Stimulated activated naive CD8-positive, alpha-beta T cell treated with anti-CD3 and anti-CD28 coated beads, Interleukin-15, amount 100 ng/mL, for 72 hours (primary cell): Measurements from ENCODE around the gene ATOX1.
"Not testable (repeated sequence)": the region's sequence is repeated elsewhere in the genome, so short reads cannot be mapped to it uniquely, and the experiment has no call there.

ENCODE experiments used
- ATAC-seq: fragments of 150-1000 bp; cut with Tn5 transposase; 2 replicates; pipeline ENCODE4 v1.10.0; 2021; ENCODE audit warnings: mild to moderate bottlenecking, moderate library complexity
- DNase-seq, 2 donors: peaks; one replicate each; pipeline ENCODE4 v3.0.0; 2021 to 2022
- H3K27ac Mint-ChIP-seq, 2 donors: one replicate each; pipeline ENCODE4 v1.8.0; 2022; ENCODE audit warnings: mild to moderate bottlenecking in 2 of 2, mixed read lengths in 2 of 2, moderate library complexity in 2 of 2
- H3K27me3 Mint-ChIP-seq: one replicate; pipeline ENCODE4 v1.8.0; 2022; ENCODE audit warnings: mixed read lengths
- H3K4me1 Mint-ChIP-seq: one replicate; pipeline ENCODE4 v1.8.0; 2022; ENCODE audit warnings: mild to moderate bottlenecking, mixed read lengths
- H3K4me3 Mint-ChIP-seq, 2 donors: one replicate each; pipeline ENCODE4 v1.8.0; 2022; ENCODE audit warnings: mild to moderate bottlenecking in 2 of 2, mixed read lengths in 2 of 2, moderate library complexity in 1 of 2
- H3K9me3 Mint-ChIP-seq, 2 donors: one replicate each; pipeline ENCODE4 v1.8.0; 2022; ENCODE audit warnings: mixed read lengths in 2 of 2

The ATOX1 gene, protein sequence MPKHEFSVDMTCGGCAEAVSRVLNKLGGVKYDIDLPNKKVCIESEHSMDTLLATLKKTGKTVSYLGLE

DNA sequence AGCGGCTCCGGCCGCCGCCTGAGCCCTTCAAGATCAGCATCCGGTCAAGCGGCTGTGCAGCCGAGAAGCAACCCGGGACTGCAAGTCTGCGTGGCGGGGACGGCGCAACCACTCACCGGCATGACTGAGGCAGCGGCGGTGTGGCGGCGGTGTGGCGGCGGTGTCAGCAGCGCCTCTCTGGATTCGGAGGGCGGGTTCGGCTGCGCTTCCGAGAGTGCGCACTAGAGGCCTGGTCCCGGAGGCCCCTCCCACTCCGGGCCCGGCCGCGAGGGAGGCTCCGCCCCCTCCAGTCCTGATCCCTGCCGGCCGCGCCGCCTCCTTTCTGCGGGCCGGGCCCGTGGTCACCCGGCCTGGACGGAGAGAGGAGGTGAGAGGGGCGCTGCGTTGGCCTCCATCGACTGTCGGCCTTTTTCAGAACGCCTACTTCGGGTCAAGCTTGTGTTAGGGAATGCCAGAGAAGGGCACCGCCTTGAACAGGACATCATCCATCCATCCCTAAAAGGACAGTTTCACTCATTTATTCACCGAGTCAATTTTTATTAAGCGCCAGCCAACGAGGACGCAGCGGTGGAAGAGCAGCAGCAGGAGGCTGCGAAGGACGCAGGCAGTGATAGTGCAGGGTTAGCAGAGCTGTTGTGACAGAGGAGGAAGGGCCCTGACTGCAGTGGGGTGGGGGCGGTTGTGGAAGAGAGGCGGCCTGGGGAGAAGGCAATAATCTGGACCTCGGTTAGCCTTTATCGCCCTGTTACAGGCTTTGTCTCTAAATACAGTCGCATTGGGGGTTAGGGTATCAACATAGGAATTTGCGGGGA lies at the start of gene ATOX1:
Gene ATOX1, minus strand, starts transcription at position 202 of the 812 bp plus-strand sequence. Its CDS starts 80 bp downstream, at position 122.
- peaks cover 47% of the 10 kb centered on the region for H3K4me1 Mint-ChIP-seq

DNA sequence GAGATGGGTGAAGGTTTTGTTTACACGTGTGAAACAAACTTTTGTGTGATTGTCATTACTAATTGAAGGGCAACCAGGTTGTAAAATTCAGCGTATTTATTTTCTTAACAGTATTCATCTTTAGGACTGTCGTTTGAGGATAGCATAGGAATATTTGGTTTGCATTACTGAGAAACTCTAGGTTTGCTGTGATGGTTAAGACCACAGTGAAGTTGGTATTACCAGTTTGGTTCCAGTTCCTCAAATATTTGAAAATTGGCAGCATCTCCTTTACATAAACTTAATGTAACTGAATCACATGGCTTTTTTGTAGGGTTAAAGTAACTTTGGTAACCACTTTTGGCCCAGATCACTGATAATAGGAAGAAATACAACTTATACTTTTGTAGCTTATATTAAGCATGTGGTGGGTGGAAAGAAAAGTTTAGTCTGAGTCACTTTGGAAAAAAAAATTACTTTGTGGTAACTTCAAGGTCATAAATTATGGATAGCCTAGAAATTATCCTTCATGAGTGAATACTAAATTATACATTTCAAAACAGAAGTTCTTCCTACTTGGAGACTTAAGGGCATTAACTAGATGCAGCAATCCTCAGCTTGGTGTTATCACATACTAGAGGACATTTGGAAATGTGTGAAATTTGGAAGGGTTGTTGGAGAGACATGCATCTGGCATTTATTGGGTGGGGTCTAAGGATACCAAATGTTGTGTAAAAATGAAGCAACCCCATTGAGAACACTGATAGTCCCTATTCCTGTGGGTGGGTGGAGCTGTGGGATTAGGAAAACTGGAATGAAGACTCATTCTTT lies 47.2 kb upstream of the ATOX1 start:
- peak overlapping the region in 1 of 2 donors; percentile 53 for H3K27ac Mint-ChIP-seq
- no peak overlapping the region for H3K4me3 Mint-ChIP-seq
- H3K4me1 Mint-ChIP-seq, result peaks cover 40% of the 10 kb centered on the region
- H3K9me3 Mint-ChIP-seq, result peaks cover 5 to 6% of the 10 kb centered on the region in 2 donors
- DNase-seq, result no peak
- no peak for ATAC-seq
- no peaks in the 10 kb centered on the region for H3K27me3 Mint-ChIP-seq

More for the DNA sequence above, at the start of gene ATOX1:
- Mint-ChIP-seq H3K27me3 (no peaks in the 10 kb centered on the region), H3K9me3 (no peaks in the 10 kb centered on the region), H3K4me3 (peak within 1 kb of the TSS; percentile 85 to 98), H3K27ac (peak within 1 kb of the TSS; percentile 90 to 98)
- ATAC-seq (peak; percentile 97), DNase-seq (peak; percentile 89 to 92)

DNA sequence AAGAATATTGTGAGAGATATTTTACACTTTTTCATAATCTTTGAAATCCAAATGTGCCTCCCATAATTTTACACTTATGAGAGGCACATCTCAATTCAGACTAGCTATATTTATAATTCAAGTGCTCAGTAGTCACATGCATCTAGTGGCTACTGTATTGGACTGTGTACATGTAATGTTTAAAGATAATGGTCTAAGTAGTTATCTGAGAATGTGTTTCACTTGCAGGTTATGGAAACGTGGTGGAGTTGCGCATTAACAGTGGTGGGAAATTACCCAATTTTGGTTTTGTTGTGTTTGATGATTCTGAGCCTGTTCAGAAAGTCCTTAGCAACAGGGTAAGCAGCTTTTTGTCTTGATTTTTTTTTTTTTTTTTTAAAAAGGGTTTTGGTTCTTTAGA lies 42.1 kb upstream of the ATOX1 start:
- H3K27me3 Mint-ChIP-seq, result no peaks in the 10 kb centered on the region
- no peak overlapping the region for H3K4me3 Mint-ChIP-seq
- H3K27ac Mint-ChIP-seq, result peak overlapping the region; percentile 19 to 62
- ATAC-seq (peak; percentile 63), DNase-seq (no peak)
- H3K4me1 Mint-ChIP-seq, result peaks cover 48% of the 10 kb centered on the region
- no peaks in the 10 kb centered on the region for H3K9me3 Mint-ChIP-seq

DNA sequence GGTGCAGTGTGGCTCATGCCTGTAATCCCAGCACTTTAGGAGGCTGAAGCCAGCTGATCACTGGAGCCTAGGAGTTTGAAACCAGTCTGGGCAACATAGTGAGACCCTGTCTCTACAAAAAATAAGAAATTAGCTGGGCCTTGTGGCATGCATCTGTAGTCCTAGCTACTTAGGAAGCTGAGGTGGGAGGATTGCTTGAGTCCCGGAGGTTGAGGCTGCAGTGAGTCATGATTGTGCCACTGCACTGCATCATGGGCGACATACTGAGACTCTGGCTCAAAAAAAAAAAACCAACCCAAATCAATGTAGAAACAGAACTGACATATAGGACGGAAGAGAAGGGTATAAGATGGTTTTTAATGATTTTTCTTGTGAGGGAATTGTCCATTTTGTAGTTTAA lies 41.0 kb upstream of the ATOX1 start:
- Mint-ChIP-seq H3K27ac (peak overlapping the region in 1 of 2 donors; percentile 56), H3K9me3 (no peaks in the 10 kb centered on the region), H3K27me3 (no peaks in the 10 kb centered on the region), H3K4me1 (peaks cover 48% of the 10 kb centered on the region), H3K4me3 (no peak overlapping the region)
- ATAC-seq, result no peak
- no peak for DNase-seq

DNA sequence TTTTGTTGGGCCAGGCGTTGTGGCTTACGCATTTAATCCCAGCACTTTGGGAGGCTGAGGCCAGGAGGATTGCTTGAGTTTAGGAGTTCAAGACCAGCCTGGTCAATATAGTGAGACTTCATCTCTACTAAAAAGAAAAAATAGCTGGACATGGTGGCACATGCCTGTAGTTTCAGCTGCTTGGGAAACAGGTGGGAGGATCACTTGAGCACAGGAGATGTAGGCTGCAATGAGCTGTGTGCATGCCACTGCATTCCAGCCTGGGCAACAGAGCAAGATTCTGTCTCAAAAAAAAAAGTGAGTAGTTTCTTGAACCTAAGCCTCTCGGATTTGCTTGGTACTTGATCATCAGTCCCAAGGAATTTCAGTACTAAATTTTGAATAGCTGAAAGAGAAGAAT lies 40.2 kb upstream of the ATOX1 start:
- no peak for DNase-seq
- H3K27ac Mint-ChIP-seq, result no peak overlapping the region
- H3K9me3 Mint-ChIP-seq, result no peaks in the 10 kb centered on the region
- no peaks in the 10 kb centered on the region for H3K27me3 Mint-ChIP-seq
- ATAC-seq, result no peak
- H3K4me1 Mint-ChIP-seq, result peaks cover 45% of the 10 kb centered on the region
- no peak overlapping the region for H3K4me3 Mint-ChIP-seq

DNA sequence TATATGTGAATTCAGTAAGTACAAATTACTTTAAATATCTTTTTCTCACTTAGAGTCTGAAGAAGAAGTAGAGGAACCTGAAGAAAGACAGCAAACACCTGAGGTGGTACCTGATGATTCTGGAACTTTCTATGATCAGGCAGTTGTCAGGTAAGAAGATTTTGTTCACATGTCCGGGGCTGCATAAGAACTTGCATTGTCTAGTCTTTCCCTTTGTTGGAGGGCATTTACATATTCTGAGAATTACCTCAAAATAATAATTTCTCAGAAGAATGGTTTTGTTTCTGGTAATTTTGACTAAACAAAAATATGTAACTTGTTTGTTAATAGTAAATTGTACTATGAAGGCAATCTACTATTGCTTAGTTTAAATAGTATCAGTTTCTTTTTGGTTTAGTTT lies 37.0 kb upstream of the ATOX1 start:
- H3K27ac Mint-ChIP-seq, result peak overlapping the region in 1 of 2 donors; percentile 34
- H3K27me3 Mint-ChIP-seq, result no peaks in the 10 kb centered on the region
- no peak overlapping the region for H3K4me3 Mint-ChIP-seq

DNA sequence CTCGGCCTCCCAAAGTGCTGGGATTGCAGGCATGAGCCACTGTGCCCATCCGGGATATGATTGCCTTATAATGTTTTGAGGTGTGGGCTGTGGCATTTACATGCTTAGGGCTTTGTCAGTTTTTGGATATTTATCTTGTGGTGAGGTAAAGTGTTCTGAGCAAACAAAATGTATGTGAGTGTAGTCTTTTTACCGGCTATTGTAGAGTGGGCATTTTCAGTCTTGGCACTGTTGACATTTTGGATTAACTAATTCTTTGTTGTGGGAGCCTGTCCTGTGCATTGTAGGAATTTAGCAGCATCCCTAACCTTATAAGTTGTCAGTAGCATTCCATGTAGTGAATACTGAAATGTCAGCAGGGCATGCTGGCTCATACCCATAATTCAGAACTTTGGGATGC lies 34.9 kb upstream of the ATOX1 start:
- DNase-seq (no peak), ATAC-seq (no peak)
- H3K9me3 Mint-ChIP-seq, result no peaks in the 10 kb centered on the region
- peaks cover 23% of the 10 kb centered on the region for H3K4me1 Mint-ChIP-seq
- no peaks in the 10 kb centered on the region for H3K27me3 Mint-ChIP-seq
- H3K4me3 Mint-ChIP-seq, result no peak overlapping the region
- no peak overlapping the region for H3K27ac Mint-ChIP-seq

More for the DNA sequence above, 37.0 kb upstream of the ATOX1 start:
- ATAC-seq (no peak), DNase-seq (no peak)
- no peaks in the 10 kb centered on the region for H3K9me3 Mint-ChIP-seq
- H3K4me1 Mint-ChIP-seq, result peaks cover 40% of the 10 kb centered on the region

DNA sequence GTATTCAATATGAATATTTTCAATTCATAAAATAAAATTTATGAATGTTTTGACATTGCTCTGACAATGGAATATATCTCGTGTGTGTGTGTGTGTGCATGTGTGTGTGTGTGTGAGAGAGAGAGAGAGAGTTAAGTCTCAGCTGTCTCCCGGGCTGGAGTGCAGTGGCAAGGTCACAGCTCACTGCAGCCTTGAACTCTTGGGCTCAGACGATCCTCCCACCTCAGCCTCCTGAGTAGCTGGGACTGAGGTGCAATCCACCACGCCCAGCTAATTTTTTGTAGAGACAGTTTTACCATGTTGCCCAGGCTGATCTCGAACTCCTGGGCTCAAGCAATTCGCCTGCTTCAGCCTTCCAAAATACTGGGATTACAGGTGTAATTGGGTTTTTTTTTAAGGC lies 29.4 kb upstream of the ATOX1 start:
- H3K4me3 Mint-ChIP-seq, result no peak overlapping the region
- ATAC-seq (no peak), DNase-seq (no peak)
- peaks cover 21% of the 10 kb centered on the region for H3K4me1 Mint-ChIP-seq
- H3K27ac Mint-ChIP-seq, result no peak overlapping the region
- H3K27me3 Mint-ChIP-seq, result no peaks in the 10 kb centered on the region
- H3K9me3 Mint-ChIP-seq, result no peaks in the 10 kb centered on the region

DNA sequence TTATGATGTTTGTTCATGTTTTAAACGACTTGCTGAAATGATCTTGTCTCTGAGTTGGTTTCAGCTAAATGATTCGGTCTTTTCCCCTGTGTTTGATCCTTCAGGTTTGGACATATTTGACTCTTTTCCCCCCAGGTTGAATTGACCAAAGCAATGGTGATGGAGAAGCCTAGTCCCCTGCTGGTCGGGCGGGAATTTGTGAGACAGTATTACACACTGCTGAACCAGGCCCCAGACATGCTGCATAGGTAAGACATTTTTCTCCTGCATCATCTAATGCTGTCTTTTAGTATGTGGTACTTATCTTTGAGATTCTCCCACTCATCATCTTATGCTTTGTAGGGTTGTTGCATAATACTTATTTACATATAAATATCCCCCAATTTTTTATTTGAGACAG lies 28.0 kb upstream of the ATOX1 start:
- ATAC-seq (no peak), DNase-seq (no peak)
- Mint-ChIP-seq H3K4me3 (no peak overlapping the region), H3K9me3 (no peaks in the 10 kb centered on the region), H3K27ac (peak overlapping the region in 1 of 2 donors; percentile 83), H3K4me1 (peaks cover 34% of the 10 kb centered on the region), H3K27me3 (no peaks in the 10 kb centered on the region)

DNA sequence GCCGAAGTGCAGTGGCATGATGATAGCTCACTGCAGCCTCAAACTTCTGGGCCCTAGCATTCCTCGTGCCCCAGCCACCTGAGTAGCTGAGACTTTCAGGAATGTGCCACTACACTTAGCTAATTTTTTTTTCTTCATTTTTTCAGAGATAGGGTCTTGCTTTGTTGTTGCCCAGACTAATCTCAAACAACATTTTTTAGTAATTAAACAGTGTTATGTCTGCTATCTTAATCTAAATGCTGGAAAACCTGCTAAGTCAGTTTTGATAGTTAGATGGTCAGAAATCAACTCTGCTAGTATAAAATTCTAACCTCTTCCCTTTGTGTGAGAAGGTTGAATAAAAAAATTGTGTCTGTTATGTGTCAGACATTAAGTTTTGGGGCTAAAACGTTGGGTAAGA lies 25.7 kb upstream of the ATOX1 start:
- Mint-ChIP-seq H3K4me1 (peaks cover 55% of the 10 kb centered on the region), H3K9me3 (no peaks in the 10 kb centered on the region), H3K4me3 (peak overlapping the region in 1 of 2 donors; percentile 22), H3K27ac (peak overlapping the region; percentile 27 to 40), H3K27me3 (no peaks in the 10 kb centered on the region)
- DNase-seq (no peak), ATAC-seq (no peak)

DNA sequence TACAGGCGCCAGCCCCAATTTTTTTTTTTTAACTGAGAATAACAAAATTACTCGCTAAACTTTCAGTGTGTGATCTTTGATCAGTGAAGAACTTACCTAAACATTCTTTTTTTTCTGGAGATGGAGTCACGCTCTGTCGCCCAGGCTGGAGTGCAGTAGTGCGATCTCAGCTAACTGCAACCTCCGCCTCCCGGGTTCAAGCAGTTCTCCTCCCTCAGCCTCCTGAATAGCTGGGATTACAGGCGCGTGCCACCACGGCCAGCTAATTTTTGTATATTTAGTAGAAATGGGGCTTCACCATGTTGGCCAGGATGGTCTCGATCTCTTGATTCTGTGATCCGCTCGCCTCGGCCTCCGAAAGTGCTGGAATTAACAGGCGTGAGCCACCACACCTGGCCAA lies 25.2 kb upstream of the ATOX1 start:
- H3K9me3 Mint-ChIP-seq, DNase-seq, H3K27me3 Mint-ChIP-seq, H3K27ac Mint-ChIP-seq, H3K4me3 Mint-ChIP-seq, ATAC-seq: not testable (repeated sequence)
- H3K4me1 Mint-ChIP-seq, result peaks cover 59% of the 10 kb centered on the region

DNA sequence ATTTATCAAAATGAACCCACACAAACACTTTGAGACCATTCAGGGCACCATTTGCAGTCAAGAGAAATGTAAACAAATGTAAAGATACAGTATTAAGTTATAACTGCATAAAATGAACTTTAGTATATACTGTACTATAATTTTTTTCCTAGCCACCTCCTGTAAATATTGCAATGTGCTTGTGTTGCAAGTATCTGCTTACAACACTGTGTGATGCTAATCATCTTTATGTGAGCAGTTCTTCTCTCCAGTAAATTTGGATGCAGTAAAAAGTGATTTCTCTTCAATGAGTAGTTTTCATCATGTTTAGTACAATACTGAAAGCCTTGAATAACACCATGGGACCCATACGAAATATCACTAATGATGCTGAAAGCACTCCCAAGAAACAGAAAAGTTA lies 22.8 kb upstream of the ATOX1 start:
- H3K9me3 Mint-ChIP-seq, result no peaks in the 10 kb centered on the region
- peak overlapping the region in 1 of 2 donors; percentile 21 for H3K4me3 Mint-ChIP-seq
- no peak overlapping the region for H3K27ac Mint-ChIP-seq
- H3K27me3 Mint-ChIP-seq, result no peaks in the 10 kb centered on the region
- ATAC-seq (no peak), DNase-seq (no peak)
- H3K4me1 Mint-ChIP-seq, result peaks cover 84% of the 10 kb centered on the region

DNA sequence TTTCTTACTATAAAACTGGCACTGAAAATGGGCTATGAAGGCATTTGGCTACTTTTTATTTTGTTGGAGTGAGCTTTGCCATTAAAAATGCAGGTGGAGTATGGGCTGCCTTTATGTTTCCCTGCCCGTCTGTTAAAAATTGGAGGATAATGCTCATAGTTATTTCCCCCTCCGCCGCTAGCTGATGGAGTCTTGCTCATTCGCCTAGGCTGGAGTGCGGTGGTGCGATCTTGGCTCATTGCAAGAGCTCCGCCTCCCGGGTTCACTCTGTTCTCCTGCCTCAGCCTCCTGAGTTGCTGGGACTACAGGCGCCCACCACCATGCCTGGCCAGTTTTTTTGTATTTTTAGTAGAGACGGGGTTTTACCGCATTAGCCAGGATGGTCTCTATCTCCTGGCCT lies 21.9 kb upstream of the ATOX1 start:
- no peak for ATAC-seq
- Mint-ChIP-seq H3K27ac (peak overlapping the region in 1 of 2 donors; percentile 80), H3K4me3 (peak overlapping the region in 1 of 2 donors; percentile 37)

DNA sequence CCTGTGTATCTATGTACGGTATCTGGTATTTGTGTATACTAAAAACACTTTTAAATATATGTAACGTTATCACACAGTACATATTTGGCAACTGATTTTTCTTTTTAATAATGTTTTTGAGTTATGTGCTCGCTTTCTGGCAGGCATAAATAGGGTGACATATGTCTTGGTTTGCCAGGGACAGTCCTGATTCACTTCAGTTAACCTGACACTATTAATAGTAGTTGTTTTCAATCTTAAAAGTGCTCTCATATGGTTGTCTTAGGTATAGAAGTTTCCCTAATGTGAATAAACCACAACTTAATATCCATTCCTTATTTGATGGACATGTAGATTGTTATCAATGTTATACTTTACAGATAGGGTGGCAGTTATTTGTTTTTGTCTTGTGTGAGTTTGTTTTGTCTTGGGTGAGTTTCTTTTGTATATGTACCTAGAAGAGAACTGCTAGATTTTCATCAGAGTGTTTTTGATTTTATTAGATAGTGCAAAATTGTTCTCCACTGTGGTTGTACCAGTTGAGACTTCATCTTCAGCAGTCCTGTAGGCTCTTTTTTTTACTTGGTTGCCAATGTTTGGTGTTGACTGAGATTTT lies 21.2 kb upstream of the ATOX1 start:
- Mint-ChIP-seq H3K27ac (peak overlapping the region in 1 of 2 donors; percentile 9), H3K4me3 (peak overlapping the region; percentile 9 to 17)

More for the DNA sequence above, 21.9 kb upstream of the ATOX1 start:
- H3K9me3 Mint-ChIP-seq, result no peaks in the 10 kb centered on the region
- H3K4me1 Mint-ChIP-seq, result peaks cover 86% of the 10 kb centered on the region
- H3K27me3 Mint-ChIP-seq, result no peaks in the 10 kb centered on the region
- no peak for DNase-seq

DNA sequence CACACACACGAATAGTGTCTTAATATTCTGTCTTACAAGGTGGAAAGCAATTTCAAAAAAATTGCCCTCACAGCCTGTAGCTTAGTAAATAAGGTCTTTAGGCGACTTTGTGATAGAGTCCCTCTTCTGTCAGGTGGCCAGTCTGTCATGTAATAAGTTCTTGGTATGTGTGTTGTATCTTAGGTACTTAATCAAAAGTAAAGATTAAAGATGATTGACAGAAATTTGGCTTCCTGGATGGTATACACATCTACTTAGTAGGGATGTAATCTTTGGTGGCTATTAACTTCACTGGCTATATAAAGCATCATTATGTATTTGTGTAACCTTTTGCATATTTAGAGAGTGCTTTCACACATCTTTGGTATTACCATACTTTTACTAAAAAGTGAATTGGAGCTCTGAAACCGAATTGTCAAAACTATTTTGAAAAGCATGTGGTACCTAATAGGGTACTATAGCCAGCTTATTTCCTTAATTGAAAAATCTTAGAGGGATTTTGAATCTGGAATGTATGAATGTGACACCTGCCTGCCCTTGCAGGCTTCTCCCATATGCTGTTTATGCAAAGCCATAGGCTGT lies 16.7 kb upstream of the ATOX1 start:
- H3K9me3 Mint-ChIP-seq, result no peaks in the 10 kb centered on the region
- peak overlapping the region; percentile 71 to 97 for H3K4me3 Mint-ChIP-seq
- H3K27me3 Mint-ChIP-seq, result no peaks in the 10 kb centered on the region
- peaks cover 71% of the 10 kb centered on the region for H3K4me1 Mint-ChIP-seq
- DNase-seq (no peak), ATAC-seq (no peak)
- peak overlapping the region in 1 of 2 donors; percentile 44 for H3K27ac Mint-ChIP-seq

More for the DNA sequence above, 21.2 kb upstream of the ATOX1 start:
- no peaks in the 10 kb centered on the region for H3K27me3 Mint-ChIP-seq
- DNase-seq (no peak), ATAC-seq (no peak)
- H3K9me3 Mint-ChIP-seq, result no peaks in the 10 kb centered on the region
- peaks cover 87% of the 10 kb centered on the region for H3K4me1 Mint-ChIP-seq
